Measurements from ENCODE around the gene ZNF519. TPM values are rescaled to one million over a fixed set of nuclear protein-coding genes. Genes with fewer than 3 reads are reported as not detected.
"Not testable (repeated sequence)": the region's sequence is repeated elsewhere in the genome, so short reads cannot be mapped to it uniquely, and the experiment has no call there.

Gene ZNF519
- total and polyA plus RNA-seq, 2 of the 8 experiments (the other 6 are each of a cell fraction or from before 2014, with no cell fraction given) = 24.0 to 38.6 TPM

GRCh38 chr18:14142177-14142576, 9.9 kb upstream of the ZNF519 start:
- H4K8ac ChIP-seq (ENCODE audit: extremely low read depth, insufficient read depth, low read length); H3K4me1 ChIP-seq (replicated peaks in 1 of 4; ENCODE audit: control insufficient read depth in 3 of 4, insufficient read depth in 4 of 4, low read length in 3 of 4); H2BK5ac ChIP-seq (ENCODE audit: low read depth, low read length); H2BK20ac ChIP-seq (ENCODE audit: low read length); H3K4ac ChIP-seq (replicated peaks; ENCODE audit: insufficient read length, low read depth, low read length); H2AFZ ChIP-seq (ENCODE audit: low read length); H2AK5ac ChIP-seq (ENCODE audit: low read depth, low read length); H3K56ac ChIP-seq (replicated peaks; ENCODE audit: insufficient read length, low read depth, low read length); H2BK120ac ChIP-seq (replicated peaks; ENCODE audit: low read depth, low read length); H3K23me2 ChIP-seq (ENCODE audit: low read depth, low read length); H3K4me2 ChIP-seq (ENCODE audit: insufficient read depth in 1 of 2, low read depth in 2 of 2, low read length in 2 of 2); H3K18ac ChIP-seq (ENCODE audit: extremely low read depth, low read length); H2BK15ac ChIP-seq (ENCODE audit: low read length); H3K79me2 ChIP-seq (ENCODE audit: control insufficient read depth in 1 of 2, insufficient read depth in 2 of 2, low read length in 2 of 2); H3K27ac ChIP-seq (ENCODE audit: low read depth, low read length); H4K20me1 ChIP-seq (replicated peaks in 1 of 2; ENCODE audit: control insufficient read depth in 1 of 2, insufficient read depth in 2 of 2, low read length in 2 of 2); CTCF ChIA-PET (ENCODE audit: partially characterized antibody); H3K36me3 ChIP-seq (ENCODE audit: control insufficient read depth in 2 of 4, insufficient read depth in 4 of 4, low read length in 3 of 4); POLR2A ChIA-PET (ENCODE audit: partially characterized antibody); DNase-seq (ENCODE audit: low read depth in 1 of 2, low spot score in 2 of 2); H3K27me3 ChIP-seq (replicated peaks in 1 of 4; ENCODE audit: control insufficient read depth in 3 of 4, extremely low read depth in 1 of 4, insufficient read depth in 3 of 4, low read length in 3 of 4); H4K91ac ChIP-seq (replicated peaks; ENCODE audit: insufficient read length, low read length); H3K4me3 ChIP-seq (ENCODE audit: extremely low read depth in 1 of 4, insufficient read depth in 2 of 4, low read depth in 3 of 4, low read length in 4 of 4); H3K14ac ChIP-seq (ENCODE audit: insufficient read length); H3K23ac ChIP-seq (ENCODE audit: insufficient read length); H3K79me1 ChIP-seq (ENCODE audit: low read depth, low read length); H2BK12ac ChIP-seq (ENCODE audit: low read depth, low read length); H3K9ac ChIP-seq (replicated peaks in 1 of 4; ENCODE audit: extremely low read depth in 1 of 4, low read depth in 3 of 4, low read length in 3 of 4); H4K5ac ChIP-seq (ENCODE audit: insufficient read length, low read depth, low read length); FAIRE-seq: not testable (repeated sequence)
- peaks cover 3 to 55% of the 10 kb centered on the region in 2 experiments; a peak in 3 of 4 replicates for H3K9me3 ChIP-seq (ENCODE audit: insufficient read depth in 2 of 2, low read depth in 1 of 2, low read length in 1 of 2)
- whole genome bisulfite sequencing, 2 experiments (ENCODE audit: extremely low coverage in 1 of 2, insufficient coverage in 1 of 2, insufficient read length in 1 of 2, insufficient replicate concordance in 2 of 2, low coverage in 1 of 2, low lambda C conversion rate in 2 of 2, missing lambda C conversion rate in 1 of 2) = 86% methylated on average over 7 of the region's 9 CpGs; no CpG with 5 or more reads in 1 of the 2 experiments

DNA sequence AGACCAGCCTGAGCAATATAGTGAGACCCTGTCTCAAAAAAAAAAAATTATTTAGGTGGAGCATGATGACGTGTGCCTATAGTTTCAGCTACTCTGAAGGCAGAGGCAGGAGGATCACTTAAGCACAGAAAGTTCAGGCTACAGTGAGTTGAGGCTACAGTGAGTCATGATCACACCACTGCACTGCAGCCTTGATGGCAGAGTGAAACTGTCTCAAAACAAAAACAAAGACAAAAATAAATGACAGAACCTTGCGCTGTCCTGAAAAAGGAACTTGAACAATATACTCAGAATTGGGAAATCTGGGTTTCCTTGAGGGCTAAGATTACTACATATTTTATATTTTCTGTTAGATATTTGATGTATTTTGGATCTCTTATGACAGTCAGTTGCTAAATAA, 7.3 kb upstream of the ZNF519 start:
- H2BK5ac ChIP-seq (ENCODE audit: low read depth, low read length); H4K91ac ChIP-seq (replicated peaks; ENCODE audit: insufficient read length, low read length); H2AFZ ChIP-seq (ENCODE audit: low read length); H3K27me3 ChIP-seq (replicated peaks in 1 of 4; ENCODE audit: control insufficient read depth in 3 of 4, extremely low read depth in 1 of 4, insufficient read depth in 3 of 4, low read length in 3 of 4); H3K4ac ChIP-seq (replicated peaks; ENCODE audit: insufficient read length, low read depth, low read length); FAIRE-seq; H2BK15ac ChIP-seq (ENCODE audit: low read length); H3K23me2 ChIP-seq (ENCODE audit: low read depth, low read length); H3K27ac ChIP-seq (ENCODE audit: low read depth, low read length); CTCF ChIA-PET (ENCODE audit: partially characterized antibody); H2BK20ac ChIP-seq (ENCODE audit: low read length); H3K23ac ChIP-seq (ENCODE audit: insufficient read length); H2BK12ac ChIP-seq (ENCODE audit: low read depth, low read length); H3K79me2 ChIP-seq (ENCODE audit: control insufficient read depth in 1 of 2, insufficient read depth in 2 of 2, low read length in 2 of 2); DNase-seq (ENCODE audit: low read depth in 1 of 2, low spot score in 2 of 2); H2AK5ac ChIP-seq (ENCODE audit: low read depth, low read length); H3K4me2 ChIP-seq (ENCODE audit: insufficient read depth in 1 of 2, low read depth in 2 of 2, low read length in 2 of 2); H3K56ac ChIP-seq (replicated peaks; ENCODE audit: insufficient read length, low read depth, low read length); POLR2A ChIA-PET (ENCODE audit: partially characterized antibody); H3K4me1 ChIP-seq (replicated peaks in 1 of 4; ENCODE audit: control insufficient read depth in 3 of 4, insufficient read depth in 4 of 4, low read length in 3 of 4); H3K18ac ChIP-seq (ENCODE audit: extremely low read depth, low read length); H3K9ac ChIP-seq (replicated peaks in 1 of 4; ENCODE audit: extremely low read depth in 1 of 4, low read depth in 3 of 4, low read length in 3 of 4); H3K4me3 ChIP-seq (ENCODE audit: extremely low read depth in 1 of 4, insufficient read depth in 2 of 4, low read depth in 3 of 4, low read length in 4 of 4); H3K36me3 ChIP-seq (ENCODE audit: control insufficient read depth in 2 of 4, insufficient read depth in 4 of 4, low read length in 3 of 4); H3K14ac ChIP-seq (ENCODE audit: insufficient read length); H2BK120ac ChIP-seq (replicated peaks; ENCODE audit: low read depth, low read length); H3K79me1 ChIP-seq (ENCODE audit: low read depth, low read length); H4K8ac ChIP-seq (ENCODE audit: extremely low read depth, insufficient read depth, low read length); H4K20me1 ChIP-seq (replicated peaks in 1 of 2; ENCODE audit: control insufficient read depth in 1 of 2, insufficient read depth in 2 of 2, low read length in 2 of 2); H4K5ac ChIP-seq (ENCODE audit: insufficient read length, low read depth, low read length): not testable (repeated sequence)
- H3K9me3 ChIP-seq (ENCODE audit: insufficient read depth in 2 of 2, low read depth in 1 of 2, low read length in 1 of 2) = peaks cover 2 to 29% of the 10 kb centered on the region in 2 experiments; a peak in 3 of 4 replicates
- WGBS, 2 experiments (ENCODE audit: extremely low coverage in 1 of 2, insufficient coverage in 1 of 2, insufficient read length in 1 of 2, insufficient replicate concordance in 2 of 2, low coverage in 1 of 2, low lambda C conversion rate in 2 of 2, missing lambda C conversion rate in 1 of 2) = 88% methylated on average over 2 of the region's 2 CpGs; no CpG with 5 or more reads in 1 of the 2 experiments

Measured in H1 (cell line).